ENCODE data around the gene UBASH3B. TPM values are rescaled to one million over a fixed set of nuclear protein-coding genes. Genes with fewer than 3 reads are reported as not detected.

The UBASH3B gene
- total RNA-seq, 4 donors from 2014 or later, result 9.9 to 36.3 (median 24.3) TPM

DNA sequence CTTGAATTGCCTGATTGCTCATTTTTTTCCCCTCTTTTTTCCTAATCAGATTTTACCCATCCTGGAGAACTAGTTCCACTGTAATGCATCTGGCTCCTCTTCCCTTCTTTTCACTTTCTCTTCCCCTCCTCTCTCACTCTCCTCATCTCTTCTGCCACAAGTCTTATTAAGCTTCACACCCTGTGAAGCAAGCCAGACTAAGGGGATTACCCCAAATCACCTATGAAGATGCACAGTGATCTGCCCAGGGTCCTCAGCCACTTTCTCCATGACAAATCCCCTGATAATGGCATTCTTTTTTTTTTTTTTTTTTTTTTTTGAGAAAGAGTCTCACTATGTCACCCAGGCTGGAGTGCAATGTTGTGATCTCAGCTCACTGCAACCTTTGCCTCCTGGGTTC is 11.2 kb downstream of the UBASH3B start:
- ATAC-seq (ENCODE audit: low FRiP score) (no peak), DNase-seq (ENCODE audit: low spot score) (no peak)
- TF ChIP-seq, protein P1, sequence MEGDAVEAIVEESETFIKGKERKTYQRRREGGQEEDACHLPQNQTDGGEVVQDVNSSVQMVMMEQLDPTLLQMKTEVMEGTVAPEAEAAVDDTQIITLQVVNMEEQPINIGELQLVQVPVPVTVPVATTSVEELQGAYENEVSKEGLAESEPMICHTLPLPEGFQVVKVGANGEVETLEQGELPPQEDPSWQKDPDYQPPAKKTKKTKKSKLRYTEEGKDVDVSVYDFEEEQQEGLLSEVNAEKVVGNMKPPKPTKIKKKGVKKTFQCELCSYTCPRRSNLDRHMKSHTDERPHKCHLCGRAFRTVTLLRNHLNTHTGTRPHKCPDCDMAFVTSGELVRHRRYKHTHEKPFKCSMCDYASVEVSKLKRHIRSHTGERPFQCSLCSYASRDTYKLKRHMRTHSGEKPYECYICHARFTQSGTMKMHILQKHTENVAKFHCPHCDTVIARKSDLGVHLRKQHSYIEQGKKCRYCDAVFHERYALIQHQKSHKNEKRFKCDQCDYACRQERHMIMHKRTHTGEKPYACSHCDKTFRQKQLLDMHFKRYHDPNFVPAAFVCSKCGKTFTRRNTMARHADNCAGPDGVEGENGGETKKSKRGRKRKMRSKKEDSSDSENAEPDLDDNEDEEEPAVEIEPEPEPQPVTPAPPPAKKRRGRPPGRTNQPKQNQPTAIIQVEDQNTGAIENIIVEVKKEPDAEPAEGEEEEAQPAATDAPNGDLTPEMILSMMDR (IDR thresholded peaks at IDR 0.05), result no peak

DNA sequence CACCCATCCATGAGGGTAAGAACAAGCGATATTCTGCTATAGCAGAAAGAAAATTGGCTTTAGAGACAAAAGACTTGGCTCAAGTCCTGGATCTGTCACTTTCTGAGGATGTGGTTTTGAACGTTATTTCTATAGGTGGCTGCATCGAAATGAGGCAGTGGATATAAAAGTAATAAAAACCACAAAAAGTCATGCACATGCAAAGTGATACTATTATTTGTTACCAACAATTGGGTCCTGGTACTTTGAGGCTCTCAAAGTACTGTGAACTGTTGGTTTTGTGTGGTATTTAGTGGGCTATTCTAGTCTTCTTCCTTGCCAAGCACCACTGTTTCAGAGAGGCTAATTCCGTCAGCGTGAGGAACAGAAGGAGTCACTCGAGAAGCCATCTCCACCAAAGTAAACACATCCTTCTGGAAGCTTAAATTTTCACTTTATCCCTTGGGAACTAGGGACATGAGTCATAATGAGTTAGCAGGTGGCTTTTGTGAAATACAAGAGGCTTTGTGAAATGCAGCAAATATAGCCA is 13.1 kb downstream of the UBASH3B start:
- TF ChIP-seq, protein P1 (IDR thresholded peaks at IDR 0.05), result no peak
- DNase-seq (ENCODE audit: low spot score) (no peak), ATAC-seq (ENCODE audit: low FRiP score) (no peak)

DNA sequence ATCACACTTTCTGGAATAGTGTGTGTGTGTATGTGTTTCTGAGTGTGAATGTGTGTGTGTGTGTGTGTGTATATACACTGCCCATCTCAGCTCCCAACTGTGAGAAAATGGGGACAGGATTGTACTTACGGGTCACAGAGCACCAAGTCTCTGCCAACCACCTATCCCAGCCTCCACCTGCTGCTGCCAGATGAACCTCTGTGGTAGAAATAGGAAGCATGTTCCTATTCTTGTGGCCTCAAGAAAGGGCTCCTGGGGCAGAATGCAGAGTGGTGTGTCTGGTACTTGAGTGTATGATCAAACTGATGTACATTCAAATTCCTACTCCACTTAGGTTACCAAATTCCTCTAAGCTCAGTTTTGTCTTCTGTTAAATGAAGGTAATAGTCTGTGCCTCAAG is 14.6 kb downstream of the UBASH3B start:
- no peak for DNase-seq (ENCODE audit: low spot score)
- ATAC-seq (ENCODE audit: low FRiP score), result no peak
- TF ChIP-seq, protein P1 (IDR thresholded peaks at IDR 0.05), result no peak

DNA sequence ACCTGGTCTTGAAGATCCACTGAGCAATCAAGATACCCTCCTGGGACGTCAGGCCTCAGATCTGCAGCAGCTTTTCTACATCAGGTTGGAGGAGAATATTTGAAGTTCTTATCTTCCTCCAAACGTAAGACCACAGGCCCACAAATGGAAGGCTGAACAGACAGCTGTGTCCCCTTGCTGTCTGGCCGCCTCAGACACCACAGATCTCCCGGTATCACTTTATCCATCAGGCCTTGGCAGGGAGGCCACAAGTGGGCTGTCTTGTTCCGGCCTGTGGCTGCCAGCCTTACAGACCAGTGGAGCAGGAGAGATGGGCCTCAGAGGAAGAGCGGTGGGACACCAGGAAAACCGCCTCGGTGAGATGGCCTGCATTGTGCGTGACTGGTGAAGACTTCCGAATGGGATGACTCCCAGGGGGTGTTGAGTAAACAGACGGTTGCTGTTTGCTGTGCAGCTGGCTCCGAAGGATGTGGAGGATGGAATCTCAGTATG is 15.9 kb downstream of the UBASH3B start:
- DNase-seq (ENCODE audit: low spot score), result no peak
- ATAC-seq (ENCODE audit: low FRiP score), result no peak

DNA sequence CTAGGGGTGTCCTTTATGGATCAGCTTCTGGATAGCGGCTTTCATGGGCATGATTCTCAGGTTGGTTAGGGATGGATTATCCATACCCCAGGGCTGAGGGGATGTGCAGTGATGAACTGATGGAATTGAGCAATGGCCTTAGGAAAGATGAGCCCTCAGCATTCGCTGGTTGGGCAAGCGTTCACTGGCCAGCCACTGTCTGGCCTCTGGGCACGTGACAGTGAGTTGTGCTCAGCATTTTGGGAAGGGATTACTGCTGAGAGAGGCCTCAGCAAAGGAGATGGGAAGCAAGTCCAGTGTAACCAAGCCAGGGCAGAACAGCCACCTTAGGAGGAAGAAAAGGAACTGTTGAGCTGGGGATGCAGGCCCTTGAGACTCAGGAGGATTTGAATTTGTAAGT is 17.4 kb downstream of the UBASH3B start:
- ATAC-seq (ENCODE audit: low FRiP score), result no peak
- TF ChIP-seq, protein P1 (IDR thresholded peaks at IDR 0.05), result no peak
- DNase-seq (ENCODE audit: low spot score), result no peak

More for the DNA sequence above, 15.9 kb downstream of the UBASH3B start:
- TF ChIP-seq, protein P1 (IDR thresholded peaks at IDR 0.05), result no peak

DNA sequence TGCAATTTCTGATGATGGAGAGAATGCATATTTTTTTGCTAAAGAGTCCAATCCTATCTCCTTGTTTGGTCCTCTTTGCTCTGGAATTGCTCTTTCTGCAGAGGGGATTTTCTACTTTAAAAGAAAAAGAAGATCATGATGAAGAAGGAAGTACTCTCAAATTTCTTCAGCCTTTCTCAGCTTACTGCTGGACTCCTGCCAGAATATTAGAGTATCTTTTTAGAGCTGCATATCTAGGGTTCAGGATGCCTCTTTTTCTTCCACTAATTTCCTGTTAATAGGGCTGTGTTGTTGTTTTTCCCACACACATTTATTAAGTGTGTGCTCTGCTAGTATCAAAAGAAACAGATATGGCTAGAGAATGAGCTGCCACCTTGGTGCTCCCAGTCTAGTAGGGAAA is 18.2 kb downstream of the UBASH3B start:
- DNase-seq (ENCODE audit: low spot score) (no peak), ATAC-seq (ENCODE audit: low FRiP score) (no peak)
- TF ChIP-seq, protein P1 (IDR thresholded peaks at IDR 0.05), result no peak

DNA sequence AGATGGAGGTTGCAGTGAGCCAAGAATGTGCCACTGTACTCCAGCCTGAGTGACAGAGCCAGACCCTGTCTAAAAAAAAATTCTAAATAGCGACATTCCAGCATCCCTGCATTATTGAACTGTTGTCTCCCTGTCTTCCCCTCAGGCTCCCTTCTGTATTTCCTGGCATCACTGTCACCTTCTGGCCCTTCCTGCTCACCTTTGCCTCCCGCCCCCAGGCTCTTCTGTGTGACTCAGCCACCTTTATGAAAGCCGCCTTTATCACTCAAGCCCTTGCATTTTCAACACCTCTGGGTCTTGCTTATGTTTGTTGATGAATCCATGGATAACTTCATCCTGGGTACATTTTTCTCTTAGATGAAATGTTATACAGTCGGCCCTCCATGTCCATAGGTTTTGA is 21.1 kb downstream of the UBASH3B start:
- TF ChIP-seq, protein P1 (IDR thresholded peaks at IDR 0.05), result no peak
- DNase-seq (ENCODE audit: low spot score) (no peak), ATAC-seq (ENCODE audit: low FRiP score) (no peak)

All from omental fat pad (tissue), 4 donors.